ENCODE data around the gene ATP6AP2. TPM values are rescaled to one million over a fixed set of nuclear protein-coding genes. Genes with fewer than 3 reads are reported as not detected.

Gene ATP6AP2
- total and polyA plus RNA-seq, 4 donors, result 49.7 to 80.7 (median 58.1) TPM

GRCh38 chrX:40617566-40617965 lies 36.8 kb downstream of the ATP6AP2 start:
- Histone ChIP-seq H3K4me3 (ENCODE audit: low read depth in 1 of 3, low read length in 3 of 3) (no peak overlapping the region), H3K4me1 (ENCODE audit: control insufficient read depth in 4 of 4, insufficient read depth in 4 of 4, low read length in 3 of 4) (peaks cover 0 to 3% (median under 1%) of the 10 kb centered on the region in 4 donors), H3K9me3 (ENCODE audit: control insufficient read depth in 4 of 4, low read length in 3 of 4) (peaks cover 0 to 3% (median 0%) of the 10 kb centered on the region in 4 donors), H3K9ac (ENCODE audit: low read depth in 1 of 2, low read length in 2 of 2) (no peak overlapping the region), H3K27me3 (ENCODE audit: control insufficient read depth in 4 of 4, insufficient read depth in 4 of 4, low read length in 3 of 4) (peaks cover 0 to 2% (median 0%) of the 10 kb centered on the region in 4 donors), H3K36me3 (ENCODE audit: control insufficient read depth in 4 of 4, insufficient read depth in 3 of 4, low read depth in 1 of 4, low read length in 3 of 4) (no peaks in the 10 kb centered on the region), H3K27ac (ENCODE audit: low read depth in 1 of 2, low read length in 2 of 2) (no peak overlapping the region)
- no peak for DNase-seq (ENCODE audit: low spot score)
- 83% methylated on average over 7 of the region's 7 CpGs for WGBS
- TF ChIP-seq EGR1 (IDR thresholded peaks at IDR 0.05; ENCODE audit: low read depth in 2 of 2), result no peak
- no peak for TF ChIP-seq GABPA (IDR thresholded peaks at IDR 0.05 in 1 of 2, conservative IDR thresholded peaks at IDR 0.05 in 1 of 2)

DNA sequence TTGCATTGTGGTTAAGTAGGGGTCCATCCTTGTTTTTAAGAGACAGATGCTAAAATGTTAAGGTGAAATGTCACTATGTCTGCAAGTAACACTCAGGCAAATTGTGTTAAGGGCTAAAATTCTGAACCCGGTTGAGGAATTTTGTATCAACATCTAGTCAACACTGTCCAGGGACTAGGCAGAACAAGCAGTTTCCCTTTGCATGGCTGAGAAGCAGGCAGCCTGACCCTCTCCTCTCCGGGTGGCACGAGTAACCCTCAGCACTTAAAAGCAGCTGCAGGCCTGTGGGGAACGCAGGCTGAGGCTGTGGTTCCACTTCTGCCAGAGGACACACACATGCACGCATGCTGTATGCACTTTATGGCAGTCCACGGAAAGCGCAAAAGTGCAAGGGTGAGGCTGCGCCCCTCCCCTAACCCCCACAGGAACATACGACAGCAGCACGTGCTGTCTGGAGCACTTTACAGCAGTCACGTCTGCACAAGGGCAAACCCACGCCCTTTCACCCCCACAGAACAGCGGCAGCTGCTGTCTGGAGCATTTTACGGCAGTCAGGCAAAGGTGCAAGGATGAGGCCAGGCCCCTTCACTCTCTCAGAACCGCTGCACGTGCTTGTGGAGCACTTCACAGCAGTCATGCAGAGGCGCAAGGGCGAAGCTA lies 41.8 kb downstream of the ATP6AP2 start:
- Histone ChIP-seq H3K27ac (ENCODE audit: low read depth in 1 of 2, low read length in 2 of 2) (no peak overlapping the region), H3K27me3 (ENCODE audit: control insufficient read depth in 4 of 4, insufficient read depth in 4 of 4, low read length in 3 of 4) (peaks cover 0 to 2% (median 0%) of the 10 kb centered on the region in 4 donors), H3K4me3 (ENCODE audit: low read depth in 1 of 3, low read length in 3 of 3) (no peak overlapping the region), H3K36me3 (ENCODE audit: control insufficient read depth in 4 of 4, insufficient read depth in 3 of 4, low read depth in 1 of 4, low read length in 3 of 4) (peaks cover 0 to 5% (median under 1%) of the 10 kb centered on the region in 4 donors), H3K4me1 (ENCODE audit: control insufficient read depth in 4 of 4, insufficient read depth in 4 of 4, low read length in 3 of 4) (no peaks in the 10 kb centered on the region), H3K9me3 (ENCODE audit: control insufficient read depth in 4 of 4, low read length in 3 of 4) (peaks cover 0 to 9% (median 3%) of the 10 kb centered on the region in 4 donors), H3K9ac (ENCODE audit: low read depth in 1 of 2, low read length in 2 of 2) (no peak overlapping the region)
- no peak for DNase-seq (ENCODE audit: low spot score)
- 83% methylated on average over 18 of the region's 18 CpGs for WGBS
- TF ChIP-seq YY1 (IDR thresholded peaks at IDR 0.05), result no peak

DNA sequence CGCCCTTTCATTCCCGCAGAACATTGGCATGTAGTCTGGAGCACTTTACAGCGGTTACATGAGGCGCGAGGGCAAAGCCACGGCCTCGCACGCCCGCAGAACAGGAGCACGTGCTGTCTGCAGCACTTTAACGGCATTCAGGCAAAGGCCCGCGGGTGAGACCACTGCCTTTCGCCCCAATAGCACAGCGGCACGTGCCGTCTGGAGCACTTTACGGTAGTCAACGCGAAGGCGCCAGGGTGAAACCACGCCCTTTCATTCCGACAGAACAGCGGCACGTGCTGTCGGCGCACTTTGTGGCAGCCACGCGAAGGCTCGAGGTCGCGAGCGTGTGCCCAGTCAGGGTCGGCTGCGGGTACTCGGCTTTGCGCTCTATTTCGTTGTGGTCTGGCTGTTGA lies 42.4 kb downstream of the ATP6AP2 start, which contains the start of gene MPC1L:
Gene MPC1L (plus strand): TSS at position 290 of the 398 bp plus-strand sequence. CDS start 138 bp downstream, outside the sequence.
- TF ChIP-seq SP1 (IDR thresholded peaks at IDR 0.05) (no peak), ATF3 (IDR thresholded peaks at IDR 0.05) (no peak), YY1 (IDR thresholded peaks at IDR 0.05) (no peak), HNF4A (conservative IDR thresholded peaks at IDR 0.05) (no peak), JUND (IDR thresholded peaks at IDR 0.05) (no peak), RAD21 (IDR thresholded peaks at IDR 0.05) (no peak), NR2F2 (IDR thresholded peaks at IDR 0.05) (no peak), EGR1 (IDR thresholded peaks at IDR 0.05; ENCODE audit: low read depth in 2 of 2) (no peak), TAF1 (conservative IDR thresholded peaks at IDR 0.05) (no peak), ZBTB33 (IDR thresholded peaks at IDR 0.05) (no peak), HNF4G (IDR thresholded peaks at IDR 0.05) (no peak), GABPA (IDR thresholded peaks at IDR 0.05 in 1 of 2, conservative IDR thresholded peaks at IDR 0.05 in 1 of 2) (no peak), RXRA (IDR thresholded peaks at IDR 0.05) (no peak), MAX (IDR thresholded peaks at IDR 0.05) (no peak)
- DNase-seq (ENCODE audit: low spot score), result no peak
- Histone ChIP-seq H3K9ac (ENCODE audit: low read depth in 1 of 2, low read length in 2 of 2) (no peak within 1 kb of the TSS), H3K9me3 (ENCODE audit: control insufficient read depth in 4 of 4, low read length in 3 of 4) (peaks cover 0 to 9% (median 3%) of the 10 kb centered on the region in 4 donors), H3K4me3 (ENCODE audit: low read depth in 1 of 3, low read length in 3 of 3) (no peak within 1 kb of the TSS), H3K27ac (ENCODE audit: low read depth in 1 of 2, low read length in 2 of 2) (no peak within 1 kb of the TSS), H3K36me3 (ENCODE audit: control insufficient read depth in 4 of 4, insufficient read depth in 3 of 4, low read depth in 1 of 4, low read length in 3 of 4) (peaks cover 0 to 7% (median 2%) of the 10 kb centered on the region in 4 donors), H3K4me1 (ENCODE audit: control insufficient read depth in 4 of 4, insufficient read depth in 4 of 4, low read length in 3 of 4) (no peaks in the 10 kb centered on the region), H3K27me3 (ENCODE audit: control insufficient read depth in 4 of 4, insufficient read depth in 4 of 4, low read length in 3 of 4) (no peaks in the 10 kb centered on the region)
- WGBS, result 93% methylated on average over 38 of the region's 38 CpGs
